Upper lobe of left lung (tissue), 4 donors: Measurements from ENCODE around the gene ACAA2.

Experiments used
- POLR2A ChIP-seq, 4 donors: fragments of 450-650 bp; IDR thresholded peaks; one replicate each; pipeline ENCODE4 v1.5.1; 2016 to 2017; ENCODE audit warnings: antibody characterized with exemption in 4 of 4, mild to moderate bottlenecking in 2 of 4
- POLR2AphosphoS5 ChIP-seq, 2 donors: sonication (generic); formaldehyde crosslinking; IDR thresholded peaks; one replicate each; pipeline ENCODE4 v1.5.1; 2017; ENCODE audit warnings: antibody characterized with exemption in 2 of 2
- TF ChIP-seq, protein P1 (sequence below), 6 experiments: fragments of 450-650 bp in 4 of 6; fragments of 200-600 bp in 2 of 6; sonication (generic) in 2 of 6; IDR thresholded peaks; one replicate each; pipeline ENCODE4 v1.5.1; 2016 to 2019; ENCODE audit warnings: antibody characterized with exemption in 6 of 6

DNA sequence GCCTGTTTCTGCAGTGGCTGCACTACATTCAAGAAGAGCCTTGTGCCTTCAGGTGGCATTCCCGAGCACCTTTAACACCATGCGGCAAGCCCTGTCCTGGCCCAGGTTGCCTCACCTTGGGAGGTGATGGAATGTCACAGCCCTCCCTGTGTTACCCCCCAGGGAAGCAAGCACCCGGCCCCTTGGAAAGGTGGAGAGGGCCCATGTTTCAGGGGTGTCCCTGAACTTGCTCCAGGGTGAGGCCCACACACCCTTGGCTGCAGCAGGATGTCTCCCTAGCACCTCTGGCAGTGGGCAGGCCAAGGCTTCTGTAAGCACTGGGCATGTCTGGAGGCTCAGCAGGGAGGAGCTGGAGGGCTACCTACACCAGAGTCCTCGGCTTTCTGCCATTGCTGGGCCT, 29.3 kb upstream of the ACAA2 start:
- TF ChIP-seq, protein P1, sequence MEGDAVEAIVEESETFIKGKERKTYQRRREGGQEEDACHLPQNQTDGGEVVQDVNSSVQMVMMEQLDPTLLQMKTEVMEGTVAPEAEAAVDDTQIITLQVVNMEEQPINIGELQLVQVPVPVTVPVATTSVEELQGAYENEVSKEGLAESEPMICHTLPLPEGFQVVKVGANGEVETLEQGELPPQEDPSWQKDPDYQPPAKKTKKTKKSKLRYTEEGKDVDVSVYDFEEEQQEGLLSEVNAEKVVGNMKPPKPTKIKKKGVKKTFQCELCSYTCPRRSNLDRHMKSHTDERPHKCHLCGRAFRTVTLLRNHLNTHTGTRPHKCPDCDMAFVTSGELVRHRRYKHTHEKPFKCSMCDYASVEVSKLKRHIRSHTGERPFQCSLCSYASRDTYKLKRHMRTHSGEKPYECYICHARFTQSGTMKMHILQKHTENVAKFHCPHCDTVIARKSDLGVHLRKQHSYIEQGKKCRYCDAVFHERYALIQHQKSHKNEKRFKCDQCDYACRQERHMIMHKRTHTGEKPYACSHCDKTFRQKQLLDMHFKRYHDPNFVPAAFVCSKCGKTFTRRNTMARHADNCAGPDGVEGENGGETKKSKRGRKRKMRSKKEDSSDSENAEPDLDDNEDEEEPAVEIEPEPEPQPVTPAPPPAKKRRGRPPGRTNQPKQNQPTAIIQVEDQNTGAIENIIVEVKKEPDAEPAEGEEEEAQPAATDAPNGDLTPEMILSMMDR (IDR thresholded peaks at IDR 0.05), result no peak
- TF ChIP-seq POLR2A (IDR thresholded peaks at IDR 0.05) (no peak), POLR2AphosphoS5 (IDR thresholded peaks at IDR 0.05) (no peak)
